HL-60/S4 (cell line): ENCODE results near the gene XXYLT1.
"Not testable (repeated sequence)": the region's sequence is repeated elsewhere in the genome, so short reads cannot be mapped to it uniquely, and the experiment has no call there.

Source experiments
- in situ Hi-C: fragments of 300-500 bp; cut with MboI; formaldehyde crosslinking; loops from 2 replicates; pipeline ENCODE4 v1.14.3; 2022; ENCODE audit warnings: low sequenced_read_pairs

Gene XXYLT1

GRCh38 chr3:195270817-195271409, at the start of gene XXYLT1:
TSS of gene XXYLT1 (minus strand) at chr3:195271159. CDS start at chr3:195271058, 101 bp downstream.
- in situ Hi-C loops, result loop anchor here (10.0 to 25.0 kb wide), 2 partner anchors 254 to 934 kb away; no protein-coding TSS in a partner anchor

- in situ Hi-C loops, result no loop called here
These were observed 48.1 kb upstream of the XXYLT1 start for GRCh38 chr3:195319060-195319459.

GRCh38 chr3:195312714-195313113, 41.8 kb upstream of the XXYLT1 start:
- in situ Hi-C loops, result no loop called here

- in situ Hi-C loops, result no loop called here
These were observed 36.8 kb upstream of the XXYLT1 start for GRCh38 chr3:195307711-195308110.

GRCh38 chr3:195306369-195306768, 35.4 kb upstream of the XXYLT1 start:
- in situ Hi-C loops, result no loop called here

- in situ Hi-C loops, result no loop called here
These were observed 31.5 kb upstream of the XXYLT1 start for GRCh38 chr3:195302431-195302830.

- in situ Hi-C loops, result no loop called here
These were observed 26.5 kb upstream of the XXYLT1 start for GRCh38 chr3:195297446-195297845.

- in situ Hi-C loops, result no loop called here
These were observed 25.7 kb upstream of the XXYLT1 start for GRCh38 chr3:195296662-195297061.

- in situ Hi-C loops, result no loop called here
These were observed 20.2 kb upstream of the XXYLT1 start for GRCh38 chr3:195291121-195291520.

- in situ Hi-C loops, result not testable (repeated sequence)
These were observed 19.7 kb upstream of the XXYLT1 start for GRCh38 chr3:195290643-195291042.

GRCh38 chr3:195286115-195286872, 15.3 kb upstream of the XXYLT1 start:
- in situ Hi-C loops, result no loop called here

- in situ Hi-C loops, result no loop called here
These were observed 14.4 kb upstream of the XXYLT1 start for GRCh38 chr3:195285372-195285771.

GRCh38 chr3:195284842-195285241, 13.9 kb upstream of the XXYLT1 start:
- in situ Hi-C loops, result no loop called here

GRCh38 chr3:195282961-195283360, 12.0 kb upstream of the XXYLT1 start:
- in situ Hi-C loops, result no loop called here

- in situ Hi-C loops, result loop anchor here (10.0 to 25.0 kb wide), 2 partner anchors 250 to 937 kb away; no protein-coding TSS in a partner anchor
These were observed 3.5 kb upstream of the XXYLT1 start for GRCh38 chr3:195274259-195274966.

GRCh38 chr3:195271410-195272243, 668 bp upstream of the XXYLT1 start:
- in situ Hi-C loops, result loop anchor here (10.0 to 25.0 kb wide), 2 partner anchors 253 to 934 kb away; no protein-coding TSS in a partner anchor

- in situ Hi-C loops, result loop anchor here (10.0 to 25.0 kb wide), 2 partner anchors 255 to 933 kb away; no protein-coding TSS in a partner anchor
These were observed 711 bp downstream of the XXYLT1 start for GRCh38 chr3:195270079-195270816.

- in situ Hi-C loops, result loop anchor here (5.0 to 25.0 kb wide), 3 partner anchors 255 to 932 kb away; partner anchors contain the start of gene LSG1
These were observed 1.4 kb downstream of the XXYLT1 start for GRCh38 chr3:195269375-195270078.
